Neural progenitor cell (in vitro differentiated cells): ENCODE measurements around the gene SPON1.

Experiments
- CTCF ChIP-seq: fragments of 200-600 bp; sonication (generic); IDR thresholded peaks from 2 replicates; pipeline ENCODE4 v1.5.1; 2017; ENCODE audit warnings: antibody characterized with exemption, mild to moderate bottlenecking
- EZH2 ChIP-seq: fragments of 200-600 bp; sonication (generic); IDR thresholded peaks from 2 replicates; pipeline ENCODE4 v1.6.1; 2017; ENCODE audit warnings: antibody characterized with exemption, mild to moderate bottlenecking, moderate library complexity
- EZH2phosphoT487 ChIP-seq: fragments of 200-600 bp; sonication (generic); IDR thresholded peaks from 2 replicates; pipeline ENCODE4 v1.6.1; 2017; ENCODE audit warnings: antibody characterized with exemption

- TF ChIP-seq CTCF (no peak), EZH2 (no peak), EZH2phosphoT487 (no peak)
These were observed 278.4 kb downstream of the SPON1 start for GRCh38 chr11:14240951-14241350.
